ENCODE results near the gene CCL13. TPM values are rescaled to one million over a fixed set of nuclear protein-coding genes. Genes with fewer than 3 reads are reported as not detected.
A peak's percentile ranks its signal among the peaks of the same experiment; 100 is the strongest.

The CCL13 gene
- polyA plus RNA-seq, 6 donors from 2014 or later: not detected

- no peak overlapping the region for H3K27ac Mint-ChIP-seq
- no peak overlapping the region for H3K4me3 Mint-ChIP-seq
- peaks cover 6 to 15% (median 10%) of the 10 kb centered on the region in 3 donors for H3K4me1 Mint-ChIP-seq
- no peaks in the 10 kb centered on the region for H3K9me3 Mint-ChIP-seq
- ATAC-seq (ENCODE audit: low read depth in 2 of 2) (no peak), DNase-seq (no peak)
- no peaks in the 10 kb centered on the region for H3K36me3 Mint-ChIP-seq
- peaks cover 16 to 23% (median 16%) of the 10 kb centered on the region in 3 donors for H3K27me3 Mint-ChIP-seq
Measured at GRCh38 chr17:34366529-34367107, 10.3 kb downstream of the CCL13 start.

- Mint-ChIP-seq H3K4me3 (peak overlapping the region in 1 of 8 donors; percentile 54), H3K36me3 (no peaks in the 10 kb centered on the region), H3K27ac (no peak overlapping the region), H3K27me3 (peaks cover 13 to 14% (median 13%) of the 10 kb centered on the region in 3 donors), H3K4me1 (peaks cover 6 to 15% (median 10%) of the 10 kb centered on the region in 3 donors), H3K9me3 (no peaks in the 10 kb centered on the region)
- ATAC-seq (ENCODE audit: low read depth in 2 of 2): no peak
- DNase-seq: no peak
Measured at GRCh38 chr17:34367486-34368195, 11.4 kb downstream of the CCL13 start.

GRCh38 chr17:34368196-34368945, 12.1 kb downstream of the CCL13 start:
- H3K4me1 Mint-ChIP-seq: peaks cover 6 to 15% (median 10%) of the 10 kb centered on the region in 3 donors
- DNase-seq (no peak), ATAC-seq (ENCODE audit: low read depth in 2 of 2) (no peak)
- H3K27ac Mint-ChIP-seq: no peak overlapping the region
- H3K27me3 Mint-ChIP-seq: peaks cover 12 to 14% (median 13%) of the 10 kb centered on the region in 3 donors
- H3K9me3 Mint-ChIP-seq: no peaks in the 10 kb centered on the region
- H3K36me3 Mint-ChIP-seq: no peaks in the 10 kb centered on the region
- H3K4me3 Mint-ChIP-seq: no peak overlapping the region

- no peaks in the 10 kb centered on the region for H3K9me3 Mint-ChIP-seq
- DNase-seq: no peak
- ATAC-seq (ENCODE audit: low read depth in 2 of 2): no peak
- H3K4me1 Mint-ChIP-seq: peaks cover 6 to 15% (median 10%) of the 10 kb centered on the region in 3 donors
- no peak overlapping the region for H3K4me3 Mint-ChIP-seq
- H3K27ac Mint-ChIP-seq: no peak overlapping the region
- H3K27me3 Mint-ChIP-seq: peaks cover 12 to 14% (median 13%) of the 10 kb centered on the region in 3 donors
- H3K36me3 Mint-ChIP-seq: no peaks in the 10 kb centered on the region
Measured at GRCh38 chr17:34368946-34369500, 12.7 kb downstream of the CCL13 start.

GRCh38 chr17:34369571-34369970, 13.3 kb downstream of the CCL13 start:
- H3K36me3 Mint-ChIP-seq: no peaks in the 10 kb centered on the region
- DNase-seq (no peak), ATAC-seq (ENCODE audit: low read depth in 2 of 2) (no peak)
- H3K4me1 Mint-ChIP-seq: peaks cover 6 to 15% (median 10%) of the 10 kb centered on the region in 3 donors
- no peak overlapping the region for H3K4me3 Mint-ChIP-seq
- peak overlapping the region in 1 of 6 donors; percentile 49 for H3K27ac Mint-ChIP-seq
- H3K9me3 Mint-ChIP-seq: no peaks in the 10 kb centered on the region
- peaks cover 12 to 14% (median 13%) of the 10 kb centered on the region in 3 donors for H3K27me3 Mint-ChIP-seq

GRCh38 chr17:34370376-34370996, 14.2 kb downstream of the CCL13 start:
- H3K9me3 Mint-ChIP-seq: no peaks in the 10 kb centered on the region
- ATAC-seq (ENCODE audit: low read depth in 2 of 2): no peak
- peaks cover 3 to 6% (median 4%) of the 10 kb centered on the region in 3 donors for H3K27me3 Mint-ChIP-seq
- H3K4me3 Mint-ChIP-seq: no peak overlapping the region
- no peak overlapping the region for H3K27ac Mint-ChIP-seq
- no peaks in the 10 kb centered on the region for H3K36me3 Mint-ChIP-seq
- no peak for DNase-seq
- H3K4me1 Mint-ChIP-seq: peaks cover 0 to 7% (median 3%) of the 10 kb centered on the region in 3 donors

- H3K27me3 Mint-ChIP-seq: peaks cover 0 to 3% (median 0%) of the 10 kb centered on the region in 3 donors
- no peaks in the 10 kb centered on the region for H3K9me3 Mint-ChIP-seq
- peaks cover 0 to 4% (median 0%) of the 10 kb centered on the region in 3 donors for H3K4me1 Mint-ChIP-seq
- ATAC-seq (ENCODE audit: low read depth in 2 of 2) (no peak), DNase-seq (no peak)
- H3K27ac Mint-ChIP-seq: no peak overlapping the region
- H3K36me3 Mint-ChIP-seq: no peaks in the 10 kb centered on the region
- H3K4me3 Mint-ChIP-seq: no peak overlapping the region
Measured at GRCh38 chr17:34370997-34371395, 14.7 kb downstream of the CCL13 start.

GRCh38 chr17:34371405-34372100, 15.3 kb downstream of the CCL13 start:
- H3K36me3 Mint-ChIP-seq: no peaks in the 10 kb centered on the region
- DNase-seq: no peak

GRCh38 chr17:34374457-34374856, 18.2 kb downstream of the CCL13 start:
- ATAC-seq (ENCODE audit: low read depth in 2 of 2): no peak
- no peak overlapping the region for H3K4me3 Mint-ChIP-seq

More at GRCh38 chr17:34371405-34372100, 15.3 kb downstream of the CCL13 start:
- H3K27ac Mint-ChIP-seq: no peak overlapping the region
- no peak overlapping the region for H3K4me3 Mint-ChIP-seq
- peaks cover 0 to 4% (median 0%) of the 10 kb centered on the region in 3 donors for H3K4me1 Mint-ChIP-seq
- ATAC-seq (ENCODE audit: low read depth in 2 of 2): no peak
- peaks cover 0 to 2% (median 0%) of the 10 kb centered on the region in 3 donors for H3K27me3 Mint-ChIP-seq
- H3K9me3 Mint-ChIP-seq: no peaks in the 10 kb centered on the region

GRCh38 chr17:34375426-34375997, 19.2 kb downstream of the CCL13 start:
- ATAC-seq (ENCODE audit: low read depth in 2 of 2) (no peak), DNase-seq (no peak)
- H3K4me3 Mint-ChIP-seq: peak overlapping the region in 1 of 8 donors; percentile 5
- peaks cover 0 to 18% (median 13%) of the 10 kb centered on the region in 3 donors for H3K4me1 Mint-ChIP-seq
- H3K36me3 Mint-ChIP-seq: no peaks in the 10 kb centered on the region
- no peaks in the 10 kb centered on the region for H3K9me3 Mint-ChIP-seq
- no peaks in the 10 kb centered on the region for H3K27me3 Mint-ChIP-seq
- no peak overlapping the region for H3K27ac Mint-ChIP-seq

More at GRCh38 chr17:34374457-34374856, 18.2 kb downstream of the CCL13 start:
- Mint-ChIP-seq H3K36me3 (no peaks in the 10 kb centered on the region), H3K9me3 (no peaks in the 10 kb centered on the region), H3K27me3 (no peaks in the 10 kb centered on the region), H3K27ac (no peak overlapping the region), H3K4me1 (peaks cover 0 to 17% (median 17%) of the 10 kb centered on the region in 3 donors)
- no peak for DNase-seq

- no peak for ATAC-seq (ENCODE audit: low read depth in 2 of 2)
- no peak overlapping the region for H3K4me3 Mint-ChIP-seq
- no peaks in the 10 kb centered on the region for H3K27me3 Mint-ChIP-seq
- H3K36me3 Mint-ChIP-seq: no peaks in the 10 kb centered on the region
- H3K9me3 Mint-ChIP-seq: no peaks in the 10 kb centered on the region
- DNase-seq: no peak
- no peak overlapping the region for H3K27ac Mint-ChIP-seq
- peaks cover 0 to 19% (median 13%) of the 10 kb centered on the region in 3 donors for H3K4me1 Mint-ChIP-seq
Measured at GRCh38 chr17:34377078-34377823, 21.0 kb downstream of the CCL13 start.

Data from naive B cell (primary cell).